Body of pancreas (tissue), 4 donors: ENCODE data around the gene RASEF.

ENCODE experiments used
- POLR2A ChIP-seq, 3 donors: fragments of 450-650 bp; IDR thresholded peaks; one replicate each; pipeline ENCODE4 v1.6.1; 2016; ENCODE audit warnings: antibody characterized with exemption in 3 of 3, mild to moderate bottlenecking in 2 of 3
- TF ChIP-seq, protein P1 (sequence below), 7 experiments: fragments of 450-650 bp in 4 of 7; fragments of 200-600 bp in 3 of 7; sonication (generic) in 3 of 7; IDR thresholded peaks; one replicate each; pipeline ENCODE4 v1.5.1; 2016 to 2019; ENCODE audit warnings: antibody characterized with exemption in 7 of 7

- TF ChIP-seq, protein P1, sequence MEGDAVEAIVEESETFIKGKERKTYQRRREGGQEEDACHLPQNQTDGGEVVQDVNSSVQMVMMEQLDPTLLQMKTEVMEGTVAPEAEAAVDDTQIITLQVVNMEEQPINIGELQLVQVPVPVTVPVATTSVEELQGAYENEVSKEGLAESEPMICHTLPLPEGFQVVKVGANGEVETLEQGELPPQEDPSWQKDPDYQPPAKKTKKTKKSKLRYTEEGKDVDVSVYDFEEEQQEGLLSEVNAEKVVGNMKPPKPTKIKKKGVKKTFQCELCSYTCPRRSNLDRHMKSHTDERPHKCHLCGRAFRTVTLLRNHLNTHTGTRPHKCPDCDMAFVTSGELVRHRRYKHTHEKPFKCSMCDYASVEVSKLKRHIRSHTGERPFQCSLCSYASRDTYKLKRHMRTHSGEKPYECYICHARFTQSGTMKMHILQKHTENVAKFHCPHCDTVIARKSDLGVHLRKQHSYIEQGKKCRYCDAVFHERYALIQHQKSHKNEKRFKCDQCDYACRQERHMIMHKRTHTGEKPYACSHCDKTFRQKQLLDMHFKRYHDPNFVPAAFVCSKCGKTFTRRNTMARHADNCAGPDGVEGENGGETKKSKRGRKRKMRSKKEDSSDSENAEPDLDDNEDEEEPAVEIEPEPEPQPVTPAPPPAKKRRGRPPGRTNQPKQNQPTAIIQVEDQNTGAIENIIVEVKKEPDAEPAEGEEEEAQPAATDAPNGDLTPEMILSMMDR (IDR thresholded peaks at IDR 0.05): no peak
- TF ChIP-seq POLR2A (IDR thresholded peaks at IDR 0.05): no peak
Measured at GRCh38 chr9:82997476-82998140, 65.3 kb downstream of the RASEF start.
